DMS114 treated with DMSO at 0.1 percent for 48 hours (cell line): ENCODE data around the gene ITPR3.

Experiments used
- DNase-seq: peaks from one replicate; lab custom pipeline; 2025; ENCODE audit not compliant: unreplicated experiment; lab: John Stamatoyannopoulos, UW

ITPR3 gene

DNA sequence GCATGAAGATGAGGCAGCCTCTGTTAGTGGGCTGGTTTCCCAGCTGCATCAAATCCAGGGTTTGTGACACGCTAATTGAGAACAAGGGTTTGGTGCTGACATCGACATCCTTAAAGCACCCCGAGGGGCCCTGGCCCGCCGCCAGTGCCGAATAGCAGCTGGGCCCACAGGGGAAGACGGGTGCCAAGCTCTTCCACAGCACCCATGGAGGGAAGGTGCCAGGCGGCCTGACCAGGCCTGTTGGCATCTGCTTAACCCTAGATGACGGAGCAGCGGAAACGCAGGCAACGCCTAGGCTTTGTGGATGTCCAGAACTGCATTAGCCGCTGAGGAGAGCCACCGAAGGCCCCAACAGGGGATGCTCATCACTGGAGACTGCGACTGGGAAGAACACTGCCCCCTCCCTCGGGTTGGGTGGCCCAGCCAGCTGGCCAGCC, 74.3 kb downstream of the ITPR3 start:
- DNase-seq, result no peak

- DNase-seq, result no peak
Measured at GRCh38 chr6:33696076-33696475, 75.0 kb downstream of the ITPR3 start.

- no peak for DNase-seq
Measured at GRCh38 chr6:33696548-33697518, 75.7 kb downstream of the ITPR3 start.

GRCh38 chr6:33697845-33698244, 76.7 kb downstream of the ITPR3 start:
- DNase-seq, result no peak

GRCh38 chr6:33698494-33698893, 77.4 kb downstream of the ITPR3 start:
- DNase-seq, result no peak

DNA sequence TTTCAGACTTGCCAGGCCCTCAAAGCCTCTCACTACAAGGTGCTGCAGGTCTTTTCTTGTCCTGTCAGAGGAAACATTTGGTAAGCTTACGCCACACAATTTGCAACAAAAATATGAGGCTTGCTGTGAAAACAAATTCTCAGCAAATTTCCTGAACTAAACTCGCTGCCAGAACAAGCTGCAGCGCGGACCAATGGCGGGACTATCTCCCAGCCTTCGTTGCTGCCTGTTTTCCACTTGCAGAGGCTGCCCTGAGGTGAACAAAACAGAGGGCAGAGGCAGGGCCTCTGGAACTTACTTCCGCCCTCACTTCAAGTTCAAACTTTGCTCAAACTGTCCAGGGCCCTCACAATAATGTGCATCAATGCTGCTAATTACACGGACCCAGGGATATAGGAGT, 78.0 kb downstream of the ITPR3 start:
- no peak for DNase-seq

DNA sequence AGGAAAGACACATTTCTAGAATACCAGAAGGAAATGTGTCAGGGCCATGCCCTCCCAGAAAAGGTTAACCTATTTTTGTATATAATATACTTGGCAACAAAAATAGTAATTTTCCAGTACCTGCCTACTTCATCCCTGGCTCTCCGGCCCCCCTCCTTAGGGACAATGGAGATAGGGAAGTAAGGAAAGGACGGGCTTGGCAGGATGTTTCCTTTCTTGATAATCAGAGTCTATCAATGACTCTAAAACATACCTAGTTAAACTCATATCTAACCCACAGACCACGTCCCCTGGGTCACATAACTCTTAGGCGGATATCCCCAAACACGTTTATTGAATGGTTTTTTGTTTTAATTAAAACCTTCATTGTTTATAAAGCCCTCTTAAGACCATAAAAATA, 78.6 kb downstream of the ITPR3 start:
- DNase-seq, result no peak

DNA sequence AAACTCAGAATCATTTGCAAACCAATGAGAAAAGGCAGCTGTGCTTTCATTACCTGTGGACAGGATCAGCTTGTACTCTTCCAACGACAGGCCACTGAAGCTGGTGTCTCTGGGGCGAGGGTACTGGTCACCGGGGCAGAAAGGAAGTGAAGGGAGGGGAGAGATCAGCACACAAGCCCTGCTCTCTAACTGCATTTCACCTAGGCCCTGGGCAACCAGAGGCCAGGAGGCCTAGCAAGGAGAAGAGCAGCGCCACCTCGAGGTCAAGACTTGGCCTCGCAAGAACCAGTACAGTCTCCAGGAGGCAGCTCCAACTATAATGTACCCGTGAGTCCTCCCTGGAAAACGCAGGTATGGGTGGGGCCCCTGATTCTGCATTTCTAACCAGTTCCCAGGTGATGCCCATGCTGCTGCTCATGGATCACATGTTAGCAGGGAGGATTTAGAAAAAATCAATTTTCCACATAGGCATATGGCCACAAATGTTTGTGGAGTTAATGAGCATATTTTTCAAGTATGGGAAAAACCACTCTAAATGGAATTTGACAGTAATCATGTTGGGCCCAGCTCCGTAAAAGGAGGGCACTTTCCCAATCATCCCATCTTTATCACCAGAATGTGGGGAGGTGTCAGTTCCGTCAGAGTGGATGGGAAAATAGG, 79.4 kb downstream of the ITPR3 start:
- DNase-seq, result peak; percentile 69

- peak; percentile 32 for DNase-seq
Measured at GRCh38 chr6:33702345-33702977, 81.3 kb downstream of the ITPR3 start.

DNA sequence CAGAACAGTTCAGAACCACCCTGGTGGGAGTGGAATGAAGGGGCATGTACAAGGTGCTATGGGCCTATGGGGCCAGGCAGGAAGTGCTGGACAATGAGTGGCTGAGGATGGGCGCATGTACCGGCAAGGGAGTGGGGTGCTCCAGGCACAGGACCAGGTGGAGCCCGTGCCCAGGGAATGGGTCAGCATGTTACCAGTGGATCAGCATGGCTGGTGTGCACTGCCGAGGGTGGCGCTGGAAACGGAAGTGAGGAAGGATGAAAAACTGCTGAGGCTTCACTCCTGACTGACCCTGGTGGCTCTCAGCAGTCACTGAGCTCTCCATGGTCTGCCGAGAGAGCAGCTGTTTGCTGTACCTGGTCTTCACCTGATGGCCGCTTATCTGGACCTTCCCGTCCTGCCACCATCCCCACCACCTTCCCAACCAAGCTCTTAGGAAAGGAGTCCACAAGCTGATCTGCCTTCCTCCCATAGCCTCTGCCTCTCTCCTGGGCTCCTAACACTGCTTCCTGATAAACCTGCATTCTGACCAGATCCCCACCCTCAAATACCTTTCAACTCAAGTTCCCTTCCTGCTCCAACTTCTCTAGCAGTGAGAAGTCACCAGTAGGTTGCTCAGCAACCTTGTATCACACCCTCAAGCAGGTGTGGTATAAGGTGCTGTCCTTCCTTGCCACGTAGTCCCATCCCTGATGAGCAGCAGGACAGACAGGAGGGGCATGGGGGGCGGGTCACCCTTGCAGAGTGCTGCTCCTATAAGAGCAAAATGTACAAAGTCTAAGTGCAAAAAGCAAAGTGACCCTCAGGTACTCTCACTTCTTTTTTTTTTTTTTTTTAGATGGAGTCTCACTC, 83.3 kb downstream of the ITPR3 start:
- no peak for DNase-seq

- no peak for DNase-seq
Measured at GRCh38 chr6:33705268-33705885, 84.3 kb downstream of the ITPR3 start.

DNA sequence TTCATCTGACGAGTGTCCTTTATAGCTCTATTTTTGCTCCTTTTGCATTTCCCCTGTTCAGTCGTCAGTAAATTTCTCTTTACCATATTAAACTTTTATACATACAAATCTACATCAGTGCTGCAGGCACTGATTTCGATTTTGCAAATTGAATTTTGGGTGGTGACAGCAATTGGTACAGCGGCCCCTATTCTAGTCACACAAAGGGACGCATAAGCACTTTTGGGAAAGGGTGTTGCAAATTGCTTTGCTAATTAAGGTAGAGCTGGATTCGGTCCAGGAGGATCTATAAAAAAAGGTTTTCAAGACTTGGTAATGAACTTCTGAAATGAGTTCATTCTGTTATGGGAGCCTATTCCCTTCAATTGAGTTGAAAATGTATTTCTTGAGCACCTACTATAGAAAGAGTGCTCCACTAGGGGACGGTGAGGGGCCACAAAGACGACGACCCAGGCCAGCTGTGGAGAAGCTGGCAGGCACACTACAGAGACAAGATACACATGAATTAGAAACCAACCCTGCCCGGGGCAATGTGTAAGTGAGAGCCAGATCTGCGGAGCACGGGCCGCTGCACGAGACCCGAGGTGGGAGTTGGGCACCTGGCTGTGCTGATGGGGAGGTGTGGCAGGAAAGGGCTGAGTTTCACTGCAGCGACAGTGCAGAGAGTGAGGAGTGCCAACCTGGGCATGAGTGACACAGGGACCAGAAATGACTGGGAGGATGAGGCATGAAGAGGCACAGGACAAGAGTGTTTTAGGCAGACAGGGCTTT, 85.0 kb downstream of the ITPR3 start:
- no peak for DNase-seq

- no peak for DNase-seq
Measured at GRCh38 chr6:33707771-33708170, 86.6 kb downstream of the ITPR3 start.

DNA sequence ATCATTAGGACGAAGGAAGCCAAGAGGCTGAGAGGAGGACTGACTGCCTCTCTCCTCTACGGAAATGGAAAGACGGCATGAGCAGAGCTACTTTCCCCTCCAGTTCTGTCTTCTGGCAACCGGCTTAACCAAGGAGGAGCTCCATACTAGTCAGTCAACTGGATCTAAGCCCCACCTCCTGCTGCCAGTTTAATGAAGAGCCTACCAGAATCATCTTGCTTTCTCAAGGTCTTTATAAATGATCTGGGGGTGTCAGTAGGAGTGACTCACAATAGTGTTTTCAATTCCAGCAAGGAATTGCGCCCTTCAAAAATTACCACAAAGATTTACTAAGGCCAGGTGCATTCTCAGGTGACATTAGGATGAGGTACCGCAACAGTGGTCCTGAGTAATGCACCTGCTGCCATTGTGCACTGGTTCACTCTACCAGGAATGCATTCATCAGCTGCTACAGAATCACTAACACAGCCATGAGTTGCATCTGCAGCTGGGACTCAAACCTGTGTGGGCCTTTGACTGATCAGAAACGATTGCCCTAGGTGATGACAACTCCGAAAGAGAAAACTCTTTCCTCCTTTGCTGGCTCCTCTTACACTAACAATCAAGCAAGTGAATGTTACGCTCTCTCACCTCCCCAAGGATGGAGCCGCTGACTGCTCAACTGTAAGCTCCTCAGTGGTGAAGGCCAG, 87.5 kb downstream of the ITPR3 start:
- no peak for DNase-seq

GRCh38 chr6:33709605-33710295, 88.6 kb downstream of the ITPR3 start:
- no peak for DNase-seq

DNA sequence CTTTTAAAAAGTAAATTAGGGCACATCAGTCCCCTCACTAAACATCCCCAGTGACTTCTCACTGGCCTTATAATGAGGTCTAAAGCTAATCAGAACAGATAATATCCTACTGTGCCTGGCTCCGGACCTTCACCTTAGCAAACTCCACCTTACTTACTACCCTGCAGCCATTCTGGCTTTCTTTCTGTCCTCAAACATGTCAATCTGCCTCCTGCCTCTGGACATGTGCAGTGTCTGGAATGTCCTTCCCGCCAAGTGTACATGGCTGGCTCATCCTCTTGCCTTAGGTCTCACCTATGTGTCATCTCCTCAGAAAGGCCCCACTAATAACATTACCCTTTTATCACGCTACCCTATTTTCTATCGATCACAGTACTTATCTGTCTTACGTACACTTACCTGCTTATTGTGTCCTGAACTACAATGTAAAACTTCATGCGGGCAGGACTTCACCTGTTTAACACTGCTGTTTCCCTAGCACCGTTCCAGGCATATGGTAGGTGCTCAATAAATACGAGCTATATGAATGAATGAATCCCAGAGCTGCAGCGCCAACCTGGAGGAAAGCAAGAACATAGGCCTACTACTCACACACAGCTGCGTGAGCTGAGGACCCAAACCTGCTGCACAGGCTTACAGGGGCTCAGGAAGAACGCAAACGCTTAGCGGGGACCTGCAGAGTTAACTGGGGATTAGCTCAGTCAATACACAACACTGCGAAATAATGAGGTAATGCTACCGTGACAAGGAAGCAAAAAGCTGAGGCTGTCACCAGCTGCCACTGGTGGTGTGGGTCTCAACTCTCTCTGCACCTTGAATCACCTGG, 89.4 kb downstream of the ITPR3 start:
- no peak for DNase-seq
